ENCODE data around the gene PTPRK.

The PTPRK gene

DNA sequence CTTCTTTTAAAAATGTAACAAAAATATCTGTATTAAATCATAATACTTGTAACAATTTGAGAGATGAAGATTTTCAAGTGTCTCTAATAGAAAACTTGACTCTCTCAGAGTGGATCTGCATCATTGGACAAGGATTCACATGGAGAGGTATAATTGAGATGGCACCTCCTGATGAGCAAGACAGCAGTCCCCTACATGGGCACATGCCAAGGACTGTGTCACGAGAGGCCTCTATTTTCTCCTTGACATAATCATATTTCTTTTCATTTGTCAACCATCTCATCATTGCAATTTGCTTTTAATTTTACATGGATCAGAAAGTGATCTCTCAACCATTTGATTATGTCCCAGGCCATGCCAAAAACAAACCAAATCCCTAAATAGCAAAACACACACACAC is 412.7 kb downstream of the PTPRK start:
- FAIRE-seq (peak; percentile 39), DNase-seq (ENCODE audit: insufficient read length, low spot score) (no peak)

- FAIRE-seq = no peak
- no peak for DNase-seq (ENCODE audit: insufficient read length, low spot score)
Observed at GRCh38 chr6:128099571-128100197, 420.7 kb downstream of the PTPRK start.

DNA sequence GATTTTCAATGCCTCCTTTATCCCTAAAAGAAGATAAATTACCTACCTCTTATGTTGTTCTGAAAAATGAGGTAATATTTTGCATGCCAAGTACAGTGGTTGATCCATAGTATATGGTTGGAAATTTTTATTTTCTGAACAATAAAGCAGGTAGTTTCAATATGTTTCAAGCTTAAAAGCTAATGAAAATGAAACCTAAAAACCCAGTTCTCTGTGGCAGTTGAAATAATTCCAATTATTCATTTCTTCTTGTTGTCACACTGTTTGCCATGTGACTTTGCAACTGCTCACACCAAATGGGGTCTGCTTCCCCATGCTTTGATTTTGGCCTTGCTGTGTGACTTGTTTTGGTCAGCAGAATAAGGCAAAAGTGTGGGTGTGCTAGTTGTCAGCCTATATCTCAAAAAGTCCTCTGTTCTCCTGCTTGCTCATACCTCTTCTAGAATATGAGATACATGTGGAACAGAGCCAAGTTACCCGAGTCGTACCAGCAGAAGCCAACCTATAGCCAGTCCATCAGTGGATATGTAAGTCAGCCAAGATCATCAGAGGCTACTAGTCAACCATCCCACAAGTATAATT is 422.3 kb downstream of the PTPRK start:
- DNase-seq (ENCODE audit: insufficient read length, low spot score) = no peak

DNA sequence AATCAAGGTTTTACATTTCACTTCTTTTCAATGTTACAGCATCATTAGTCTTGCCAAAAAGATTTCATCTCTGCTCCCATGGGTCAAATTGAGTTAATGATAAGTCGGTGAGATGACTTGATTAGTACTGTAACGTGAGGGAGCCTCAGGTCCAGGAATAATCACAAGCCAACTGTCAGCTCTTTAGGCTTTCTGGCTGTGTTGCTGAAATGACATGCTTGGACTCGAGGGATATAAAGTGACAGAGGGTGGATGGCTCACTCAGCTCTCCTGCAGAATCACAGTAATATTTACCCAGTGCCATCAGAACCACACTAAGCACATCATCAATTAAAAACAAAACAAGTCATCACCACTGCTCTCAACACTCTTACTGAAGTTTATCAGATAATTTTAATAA is 423.4 kb downstream of the PTPRK start:
- DNase-seq (ENCODE audit: insufficient read length, low spot score) = no peak
- FAIRE-seq = no peak

More for the DNA sequence above, 422.3 kb downstream of the PTPRK start:
- peak; percentile 28 for FAIRE-seq

- FAIRE-seq (no peak), DNase-seq (ENCODE audit: insufficient read length, low spot score) (no peak)
Observed at GRCh38 chr6:128095362-128095761, 425.0 kb downstream of the PTPRK start.

DNA sequence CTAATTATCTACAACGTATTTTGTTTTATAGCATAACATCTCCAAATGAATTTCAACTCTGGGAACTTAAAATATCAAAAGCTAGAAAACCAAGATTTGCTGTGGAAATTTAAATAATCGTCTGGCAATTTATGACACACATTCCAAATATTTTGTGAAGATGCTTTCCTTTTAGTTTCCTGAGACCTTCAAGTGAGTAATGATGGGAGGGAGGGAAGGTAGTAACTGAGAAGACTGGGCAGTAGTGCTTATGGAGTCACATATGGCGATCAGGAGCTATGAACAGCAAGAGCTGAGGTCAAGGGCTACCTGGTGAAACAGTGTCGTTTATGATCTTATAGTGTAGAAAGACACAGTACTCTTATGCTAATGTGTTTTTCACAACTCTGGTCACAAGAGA is 441.4 kb downstream of the PTPRK start:
- DNase-seq (ENCODE audit: insufficient read length, low spot score) (no peak), FAIRE-seq (peak; percentile 52)

DNA sequence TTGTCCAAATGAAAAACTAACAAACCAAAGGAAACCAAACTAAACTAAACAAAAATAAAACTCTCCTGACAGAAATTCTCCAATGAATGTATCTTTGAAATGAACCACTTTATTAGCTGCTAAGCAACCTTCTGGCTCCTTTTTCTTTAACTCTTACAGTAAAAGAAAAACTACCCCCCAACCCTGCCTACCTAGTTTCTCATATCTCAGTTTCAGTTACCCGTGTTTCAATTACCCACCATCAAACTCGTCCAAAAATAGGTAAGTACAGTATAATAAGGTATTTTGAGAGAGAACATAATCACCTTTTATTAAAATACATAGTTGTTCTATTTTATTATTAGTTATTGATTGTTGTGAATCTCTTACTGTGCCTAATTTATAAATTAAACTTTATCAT is 442.1 kb downstream of the PTPRK start:
- DNase-seq (ENCODE audit: insufficient read length, low spot score) = no peak

GRCh38 chr6:128076843-128077242 is 443.6 kb downstream of the PTPRK start:
- DNase-seq (ENCODE audit: insufficient read length, low spot score) = no peak
- no peak for FAIRE-seq

More for the DNA sequence above, 442.1 kb downstream of the PTPRK start:
- no peak for FAIRE-seq

- FAIRE-seq = no peak
- DNase-seq (ENCODE audit: insufficient read length, low spot score) = no peak
Observed at GRCh38 chr6:128074567-128074966, 445.8 kb downstream of the PTPRK start.

- FAIRE-seq = no peak
- DNase-seq (ENCODE audit: insufficient read length, low spot score) = no peak
Observed at GRCh38 chr6:128073389-128073788, 447.0 kb downstream of the PTPRK start.

GRCh38 chr6:128071212-128071611 is 449.2 kb downstream of the PTPRK start:
- FAIRE-seq (no peak), DNase-seq (ENCODE audit: insufficient read length, low spot score) (no peak)

DNA sequence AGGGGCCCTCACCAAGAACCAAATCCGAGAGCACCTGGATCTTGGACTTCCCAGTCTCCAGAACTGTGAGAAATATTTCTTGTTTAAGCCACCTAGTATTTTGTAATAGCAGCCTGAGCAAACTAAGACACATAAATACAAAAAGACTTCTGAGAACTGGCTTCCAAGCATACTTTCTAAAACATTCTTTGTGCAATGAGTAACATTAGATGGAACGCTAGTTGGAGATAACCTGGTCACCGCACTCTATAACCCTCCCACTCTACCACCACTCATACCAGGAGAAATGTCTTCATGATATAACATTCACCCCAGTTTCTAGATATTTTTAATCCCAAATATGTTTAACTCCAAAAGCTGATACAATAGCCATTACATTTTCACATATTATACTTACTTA is 450.0 kb downstream of the PTPRK start:
- no peak for DNase-seq (ENCODE audit: insufficient read length, low spot score)
- no peak for FAIRE-seq

DNA sequence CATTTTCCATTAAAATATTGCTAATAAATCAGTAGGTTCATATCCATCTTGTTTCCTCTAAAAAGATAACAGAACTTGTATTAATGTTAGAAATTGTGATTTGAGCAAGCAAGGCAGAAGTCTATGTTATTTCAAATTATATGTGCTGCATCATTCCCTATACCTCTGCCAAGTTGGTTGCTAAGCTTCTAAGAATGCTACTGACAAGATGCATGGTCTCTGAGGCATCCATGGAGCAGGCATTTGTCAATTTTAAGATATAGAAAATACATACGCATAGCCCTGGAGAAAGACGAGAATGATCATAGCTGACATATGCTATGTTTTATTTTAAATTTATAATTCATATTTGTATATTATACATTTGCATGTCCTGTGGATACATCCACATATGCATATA is 451.2 kb downstream of the PTPRK start:
- FAIRE-seq = no peak
- DNase-seq (ENCODE audit: insufficient read length, low spot score) = no peak

- FAIRE-seq = peak; percentile 26
- DNase-seq (ENCODE audit: insufficient read length, low spot score) = no peak
Observed at GRCh38 chr6:128068119-128068479, 452.3 kb downstream of the PTPRK start.

DNA sequence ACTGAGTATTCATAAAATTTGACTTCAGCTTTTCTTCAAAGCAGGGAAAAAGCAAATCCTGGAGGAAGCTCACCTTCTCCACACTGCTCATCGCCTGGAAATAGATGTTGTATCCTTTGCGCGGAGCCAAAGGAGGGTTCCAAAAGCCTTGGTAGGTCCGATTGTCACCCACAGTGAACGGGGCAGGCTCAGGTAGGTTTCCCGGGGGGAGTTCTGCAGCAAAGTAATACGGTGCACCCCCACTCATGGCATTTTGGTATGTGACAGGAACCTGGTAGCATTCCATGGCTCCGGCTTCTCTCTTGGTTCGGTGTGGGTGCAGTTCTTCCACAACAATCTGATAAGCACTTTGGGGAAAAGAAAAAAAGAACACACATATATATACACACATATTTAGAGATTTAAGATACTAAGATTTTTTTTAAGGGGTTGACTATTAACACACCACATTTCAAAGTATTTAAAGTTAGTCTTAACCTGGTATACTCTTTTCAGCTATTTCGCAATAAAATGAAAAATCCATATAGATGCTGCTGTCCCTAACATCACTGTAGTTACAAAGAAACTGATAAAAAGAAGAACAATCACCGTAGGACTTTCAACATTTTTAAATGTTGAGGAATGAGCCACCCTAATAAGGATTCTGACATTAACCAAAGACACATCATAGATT is 452.8 kb downstream of the PTPRK start:
- FAIRE-seq (no peak), DNase-seq (ENCODE audit: insufficient read length, low spot score) (no peak)

GRCh38 chr6:128065072-128065471 is 455.3 kb downstream of the PTPRK start:
- FAIRE-seq (no peak), DNase-seq (ENCODE audit: insufficient read length, low spot score) (no peak)

- no peak for FAIRE-seq
- no peak for DNase-seq (ENCODE audit: insufficient read length, low spot score)
Observed at GRCh38 chr6:128064540-128064895, 455.9 kb downstream of the PTPRK start.

- FAIRE-seq (peak; percentile 31), DNase-seq (ENCODE audit: insufficient read length, low spot score) (no peak)
Observed at GRCh38 chr6:128063850-128064539, 456.4 kb downstream of the PTPRK start.

DNA sequence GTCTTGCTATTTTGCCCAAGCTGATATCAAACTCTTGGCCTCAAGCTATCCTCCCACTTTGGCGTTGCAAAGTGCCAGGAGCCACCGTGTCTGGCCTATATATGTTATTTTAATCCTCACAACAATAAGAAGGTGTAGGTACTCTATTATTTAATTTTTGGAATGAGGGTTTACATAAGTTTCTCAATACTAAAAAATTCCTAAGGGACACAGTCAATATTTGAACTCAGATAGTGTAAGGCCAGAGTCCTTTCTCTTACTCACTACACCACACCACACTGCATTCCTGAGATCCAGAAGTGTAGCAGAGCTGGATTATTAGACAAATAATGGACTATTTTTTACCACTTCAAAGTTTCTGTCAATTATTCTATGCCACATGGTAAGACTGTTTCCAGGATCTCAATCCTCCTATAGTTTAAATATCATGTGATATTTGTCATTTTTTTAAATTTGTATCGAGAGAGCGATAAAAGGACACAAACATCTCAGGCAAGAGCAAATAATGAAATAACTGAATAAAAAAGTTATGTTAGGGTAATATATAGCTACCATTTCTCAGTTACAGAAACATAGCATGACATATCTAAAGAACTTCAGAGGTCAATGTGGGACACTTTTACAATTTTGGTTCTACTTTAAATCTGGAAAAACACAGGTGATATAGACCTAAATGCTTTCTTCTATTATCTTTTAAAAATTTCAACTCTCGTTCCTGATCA is 457.4 kb downstream of the PTPRK start:
- no peak for DNase-seq (ENCODE audit: insufficient read length, low spot score)
- FAIRE-seq = no peak

DNA sequence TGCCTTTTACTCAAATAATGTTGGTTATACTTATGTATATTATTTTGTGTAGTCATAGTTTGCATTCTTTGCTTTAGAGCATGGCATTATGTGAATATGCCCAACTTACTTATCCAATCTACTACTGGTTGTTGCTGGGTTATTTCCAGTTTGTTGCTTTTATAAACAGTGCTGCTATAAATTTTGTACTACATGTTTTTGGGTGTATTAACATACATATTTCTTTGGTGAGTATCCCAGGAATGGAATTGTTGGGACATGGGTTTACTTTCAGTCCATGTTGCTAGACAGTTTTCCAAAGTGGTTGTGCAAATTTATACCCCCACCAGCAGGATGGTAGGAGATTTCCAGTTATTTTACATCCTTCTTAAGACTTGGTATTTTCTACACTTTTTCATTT is 462.5 kb downstream of the PTPRK start:
- no peak for FAIRE-seq

DNA sequence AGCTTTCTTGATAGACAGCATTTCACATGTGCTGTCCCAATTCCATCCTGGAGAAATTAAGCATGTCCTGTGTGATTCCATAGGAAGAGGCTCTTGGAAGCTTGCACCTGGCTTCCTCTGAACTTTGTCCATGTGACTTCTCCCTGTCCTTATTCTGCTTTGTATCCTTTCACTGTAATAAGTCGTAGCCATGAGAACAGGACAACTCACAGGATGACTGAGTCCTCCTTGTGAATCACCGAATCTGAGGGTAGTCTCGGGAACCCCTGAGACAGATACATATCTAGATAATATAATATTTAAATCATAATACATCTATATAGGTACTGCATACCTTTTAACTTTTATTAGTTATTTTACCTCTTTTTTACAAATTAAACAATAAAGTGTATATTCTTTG is 462.9 kb downstream of the PTPRK start:
- FAIRE-seq = peak; percentile 4

More for the DNA sequence above, 462.5 kb downstream of the PTPRK start:
- DNase-seq (ENCODE audit: insufficient read length, low spot score) = no peak

More for the DNA sequence above, 462.9 kb downstream of the PTPRK start:
- no peak for DNase-seq (ENCODE audit: insufficient read length, low spot score)

All from GM19239 (cell line).